HG03521 (cell line): Measurements from ENCODE around the gene ZNF391.
"Not testable (repeated sequence)": the region's sequence is repeated elsewhere in the genome, so short reads cannot be mapped to it uniquely, and the experiment has no call there.

Experiments used
- ATAC-seq: cut with Tn5 transposase; IDR thresholded peaks from one replicate; pipeline ENCODE4 v1.9.1; 2021; ENCODE audit warnings: mild to moderate bottlenecking, moderate library complexity; ENCODE audit not compliant: unreplicated experiment

ZNF391 gene

DNA sequence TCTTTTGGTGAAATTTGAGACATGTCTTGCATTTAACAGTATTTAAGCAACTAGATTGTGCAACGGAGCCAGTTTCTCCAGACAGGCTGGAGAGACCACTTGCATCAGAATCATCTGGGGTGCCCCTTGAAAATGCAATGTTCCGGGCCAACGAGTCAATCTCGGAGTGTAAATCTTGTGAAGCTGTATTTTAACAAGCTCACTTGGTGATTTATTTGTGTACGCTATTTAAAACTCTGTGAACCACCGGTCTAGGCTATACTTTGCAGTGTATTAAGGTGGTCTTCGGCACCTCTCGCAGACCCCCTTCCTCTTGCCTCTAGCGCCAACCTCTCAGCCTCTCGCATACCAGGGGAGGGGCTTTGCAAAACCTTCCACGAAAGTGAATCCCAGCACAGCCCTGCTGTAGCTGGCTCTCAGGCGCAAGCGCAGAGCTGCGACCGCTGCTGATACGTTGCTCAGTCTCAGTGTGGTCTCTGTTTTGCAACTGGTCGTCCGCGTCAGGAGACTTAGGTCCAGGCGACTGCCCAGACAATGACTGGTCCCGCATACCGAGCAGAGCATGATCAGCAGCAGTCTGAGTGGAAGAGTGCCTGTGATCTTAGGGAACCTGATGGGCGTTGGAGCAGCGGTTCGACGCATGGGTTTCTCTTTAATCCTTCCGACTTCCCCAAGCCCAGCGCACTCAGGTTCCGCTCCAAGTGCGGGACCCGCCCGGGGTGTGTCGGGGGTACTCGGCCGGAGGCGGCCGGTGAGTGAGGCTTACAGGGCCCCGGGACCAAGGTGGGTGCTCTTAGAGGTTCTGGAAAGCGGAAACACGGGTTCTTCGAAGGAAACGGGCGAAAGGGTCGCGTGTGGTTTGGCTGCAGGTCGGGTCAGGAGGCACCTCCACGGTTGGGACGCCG is at the start of gene ZNF391:
Gene ZNF391, plus strand, starts transcription at position 467 of the 905 bp plus-strand sequence. CDS start 11,612 bp downstream, outside the sequence.
- ATAC-seq = peak; percentile 87

DNA sequence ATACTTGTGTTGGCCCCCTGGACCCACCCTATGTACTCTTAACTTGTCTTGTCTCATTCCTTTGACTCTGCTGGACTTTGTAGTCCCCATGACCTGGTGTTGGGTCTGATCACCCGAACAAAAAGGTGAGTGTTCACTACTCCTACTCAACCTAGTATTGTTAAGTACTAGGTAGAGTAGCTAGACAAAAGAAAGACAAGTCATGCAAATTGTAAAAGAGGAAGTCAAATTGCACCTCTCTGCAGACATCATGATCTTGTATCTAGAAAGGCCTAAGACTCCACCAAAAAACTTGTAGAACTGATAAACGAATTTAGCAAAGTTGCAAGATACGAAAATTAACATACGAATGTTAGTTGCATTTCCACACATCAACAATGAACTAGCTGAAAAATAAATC is 35.7 kb upstream of the ZNF391 start:
- ATAC-seq = no peak

DNA sequence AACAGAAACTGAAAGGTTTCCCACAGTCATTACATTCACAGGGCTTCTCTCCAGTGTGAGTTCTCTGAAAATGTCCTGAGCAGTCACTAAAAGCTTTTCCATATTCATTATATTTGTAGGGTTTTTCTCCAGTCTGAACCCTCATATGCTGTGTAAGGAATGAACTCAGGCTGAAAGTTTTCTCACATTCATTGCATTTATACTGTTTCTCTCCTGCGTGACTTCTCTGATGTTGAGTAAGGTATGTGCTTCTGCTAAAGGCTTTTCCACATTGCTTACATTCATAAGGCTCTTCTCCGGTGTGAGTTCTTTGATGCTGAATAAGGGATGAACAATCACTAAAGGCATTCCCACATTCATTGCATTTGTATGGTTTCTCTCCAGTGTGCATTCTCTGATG is 29.8 kb upstream of the ZNF391 start:
- no peak for ATAC-seq

DNA sequence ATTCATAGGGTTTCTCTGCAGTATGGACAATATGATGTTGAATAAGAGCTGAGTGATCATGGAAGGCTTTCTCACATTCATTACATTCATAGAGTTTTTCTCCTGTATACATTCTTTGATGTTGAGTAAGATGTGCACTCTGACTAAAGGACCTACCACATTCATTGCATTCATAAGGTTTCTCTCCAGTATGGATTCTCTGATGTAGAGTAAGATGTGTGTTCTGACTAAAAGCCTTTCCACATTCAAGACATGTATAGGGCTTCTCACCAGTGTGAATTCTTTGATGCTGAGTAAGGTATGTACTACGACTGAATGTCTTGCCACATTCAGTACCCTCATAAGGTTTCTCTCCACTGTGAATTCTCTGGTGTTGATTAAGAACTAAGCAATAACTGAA is 29.3 kb upstream of the ZNF391 start:
- ATAC-seq = no peak

DNA sequence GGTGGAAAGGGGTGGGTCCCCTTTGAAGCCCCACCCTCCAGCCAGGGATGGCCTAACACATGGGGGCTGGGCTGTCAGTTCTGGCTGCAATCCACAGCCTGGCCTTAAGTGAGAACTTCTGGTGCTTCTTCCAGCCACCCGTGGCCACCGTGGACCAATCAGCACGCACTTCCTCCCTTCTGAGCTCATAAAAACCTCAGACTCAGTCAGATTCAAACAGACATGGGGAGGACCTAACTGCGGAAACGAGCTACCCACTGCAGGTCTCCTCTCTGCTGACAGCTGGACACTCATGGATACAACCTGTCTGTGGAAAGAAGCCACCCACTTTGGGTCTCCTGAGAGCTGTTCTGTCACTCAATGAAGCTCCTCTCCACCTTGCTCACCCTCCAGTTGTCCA is 20.4 kb upstream of the ZNF391 start:
- no peak for ATAC-seq

DNA sequence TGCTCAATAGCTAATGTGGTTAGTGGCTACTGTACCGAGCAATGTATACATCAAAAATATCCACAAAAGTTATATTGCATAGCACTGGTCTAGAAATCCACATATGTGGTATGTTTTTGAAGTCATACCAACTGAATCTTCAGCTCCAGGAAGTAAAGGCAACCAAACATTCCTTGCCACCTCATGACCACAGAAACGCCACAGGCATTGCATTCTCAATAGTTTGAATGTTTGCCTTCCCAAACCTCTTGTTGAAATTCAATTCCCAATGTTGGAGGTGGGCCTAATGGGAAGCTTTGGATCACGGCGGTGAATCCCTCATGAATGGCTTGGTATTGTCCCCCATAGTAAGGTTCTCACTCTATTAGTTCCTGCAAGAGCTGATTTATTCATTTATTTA is 18.2 kb upstream of the ZNF391 start:
- ATAC-seq = no peak

DNA sequence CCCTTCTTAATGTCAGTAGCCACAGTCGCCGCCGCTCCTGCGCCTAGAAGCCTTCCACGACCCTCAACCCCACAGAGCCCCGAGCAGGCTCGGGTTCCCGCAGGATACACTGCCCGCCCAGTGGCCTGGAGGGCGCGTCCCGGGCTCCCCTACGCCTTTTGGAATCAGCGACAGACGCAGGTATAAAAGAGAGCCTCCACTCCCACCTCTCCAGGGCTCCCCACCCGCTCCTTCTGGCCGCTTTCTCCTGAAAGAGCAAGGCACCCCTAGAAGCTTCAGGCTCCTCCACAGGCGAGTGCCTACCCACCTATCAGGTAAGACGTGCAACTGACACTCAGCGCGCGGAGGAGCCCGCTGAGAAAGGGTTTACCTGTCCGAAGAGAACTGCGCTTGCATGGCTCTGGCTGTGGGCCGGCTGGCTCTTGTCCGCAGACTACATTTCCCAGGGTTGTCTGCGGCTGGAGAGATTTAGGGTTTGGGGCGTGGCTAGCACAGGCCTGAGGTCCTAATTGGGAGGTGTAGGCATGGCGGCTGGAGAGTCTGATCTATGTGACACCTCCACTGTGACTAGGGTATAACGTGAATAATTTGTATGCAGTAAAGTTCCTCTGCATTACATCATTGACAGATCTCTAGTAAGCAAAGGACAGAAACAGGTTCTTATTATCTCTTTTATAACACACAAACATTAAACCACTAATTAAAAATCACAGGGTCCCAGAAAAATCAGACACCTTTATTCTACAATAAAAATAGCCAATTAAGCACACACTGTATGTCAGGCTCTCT is 13.5 kb upstream of the ZNF391 start:
- ATAC-seq = no peak

DNA sequence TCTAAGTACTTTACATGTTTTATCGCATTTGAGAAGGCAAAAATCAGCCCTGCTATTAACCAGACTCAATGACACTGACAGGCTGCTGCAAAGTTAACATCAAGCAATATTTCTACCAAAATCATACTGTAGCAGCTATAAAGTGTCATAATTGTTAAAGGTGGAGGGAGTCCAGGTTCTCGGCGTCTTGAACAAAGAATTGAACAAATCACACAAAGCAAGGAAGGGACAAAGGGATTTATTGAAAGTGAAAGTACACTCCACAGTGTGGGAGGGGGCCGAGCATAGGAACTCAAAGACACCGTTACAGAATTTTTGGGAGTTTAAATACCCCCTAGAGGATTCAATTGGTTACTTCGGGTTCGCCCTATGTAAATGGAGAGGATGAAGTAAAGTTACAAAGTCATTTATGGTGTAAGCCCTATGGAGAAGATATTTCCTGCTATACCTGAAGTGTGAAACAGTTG is 12.9 kb upstream of the ZNF391 start:
- ATAC-seq = no peak

DNA sequence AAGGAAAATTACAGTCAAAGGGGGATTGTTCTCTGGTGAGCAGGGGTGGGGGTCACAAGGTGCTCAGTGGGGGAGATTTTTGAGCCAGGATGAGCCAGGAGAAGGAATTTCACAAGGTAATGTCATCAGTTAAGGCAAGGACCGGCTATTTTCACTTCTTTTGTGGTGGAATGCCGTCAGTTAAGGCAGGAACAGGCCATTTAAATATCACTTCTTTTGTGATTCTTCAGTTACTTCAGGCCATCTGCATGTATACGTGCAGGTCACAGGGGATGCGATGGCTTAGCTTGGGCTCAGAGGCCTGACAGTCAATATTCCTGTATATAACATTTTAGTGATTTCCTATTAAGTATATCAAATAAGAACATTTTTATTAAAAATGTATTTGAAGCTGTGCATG is 10.2 kb upstream of the ZNF391 start:
- ATAC-seq = not testable (repeated sequence)

DNA sequence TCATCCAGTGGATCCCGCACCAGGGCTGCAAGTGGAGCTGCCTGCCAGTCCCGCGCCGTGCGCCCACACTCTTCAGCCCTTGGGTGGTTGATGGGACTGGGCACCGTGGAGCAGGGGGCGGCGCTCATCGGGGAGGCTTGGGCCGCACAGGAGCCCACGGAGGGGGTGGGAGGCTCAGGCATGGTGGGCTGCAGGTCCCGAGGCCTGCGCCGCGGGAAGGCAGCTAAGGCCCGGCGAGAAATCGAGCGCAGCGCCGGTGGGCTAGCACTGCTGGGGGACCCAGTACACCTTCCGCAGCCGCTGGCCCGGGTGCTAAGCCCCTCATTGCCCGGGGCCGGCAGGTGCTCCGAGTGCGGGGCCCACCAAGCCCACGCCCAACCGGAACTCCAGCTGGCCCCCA is 7.6 kb upstream of the ZNF391 start:
- not testable (repeated sequence) for ATAC-seq

DNA sequence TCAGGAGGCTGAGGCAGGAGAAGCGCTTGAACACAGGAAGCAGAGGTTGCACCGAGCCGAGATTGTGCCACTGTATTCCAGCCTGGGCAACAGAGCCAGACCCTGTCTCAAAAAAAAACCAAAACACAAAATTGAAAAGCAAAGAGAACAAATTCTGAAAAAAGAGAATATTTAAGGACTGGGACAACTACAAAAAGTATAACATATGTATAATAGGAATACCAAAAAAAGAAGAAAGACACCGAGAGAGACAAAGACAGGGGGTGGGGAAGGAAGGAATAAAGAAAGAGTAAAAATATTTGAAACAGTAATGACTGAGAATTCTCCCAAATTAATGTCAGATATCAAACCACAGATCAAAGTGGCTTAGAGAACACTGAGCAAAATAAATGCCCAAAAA is 5.5 kb upstream of the ZNF391 start:
- no peak for ATAC-seq

DNA sequence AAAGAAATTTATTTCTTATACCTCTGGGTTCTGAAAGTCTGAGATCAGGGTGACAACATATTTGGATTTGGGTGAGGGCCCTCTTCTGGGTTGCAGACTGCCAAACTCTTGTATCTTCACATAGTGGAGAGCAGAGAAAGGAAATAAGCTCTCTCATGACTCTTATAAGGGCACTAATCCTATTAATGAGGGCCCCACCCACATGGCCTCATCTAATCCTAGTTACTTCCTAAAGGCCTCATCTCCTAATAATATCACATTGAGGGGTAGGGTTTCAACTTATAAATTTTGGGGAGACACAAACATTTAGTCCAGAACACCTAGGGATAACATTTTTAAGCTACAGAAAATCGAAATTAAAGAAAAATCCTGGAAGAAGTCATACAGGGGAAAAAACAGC is 5.1 kb upstream of the ZNF391 start:
- no peak for ATAC-seq

DNA sequence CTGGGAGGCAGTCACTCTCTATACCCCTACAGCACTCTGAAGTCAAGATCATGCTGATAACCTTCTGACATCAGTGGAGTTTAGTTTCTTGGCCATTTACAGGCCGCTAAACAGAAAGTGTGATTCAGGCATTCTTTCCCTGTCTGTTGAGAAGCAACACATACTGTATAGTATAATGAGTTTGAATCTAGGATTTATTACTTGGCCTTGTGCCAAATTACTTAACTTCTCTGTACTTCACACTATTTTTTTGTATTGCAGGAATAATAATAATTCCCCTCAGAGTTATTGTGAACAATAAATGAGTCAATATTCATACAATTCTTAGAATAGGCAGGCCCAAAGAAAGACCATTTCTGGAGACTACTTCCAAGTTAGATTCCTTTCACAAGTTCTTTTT is 4.1 kb downstream of the ZNF391 start:
- no peak for ATAC-seq

DNA sequence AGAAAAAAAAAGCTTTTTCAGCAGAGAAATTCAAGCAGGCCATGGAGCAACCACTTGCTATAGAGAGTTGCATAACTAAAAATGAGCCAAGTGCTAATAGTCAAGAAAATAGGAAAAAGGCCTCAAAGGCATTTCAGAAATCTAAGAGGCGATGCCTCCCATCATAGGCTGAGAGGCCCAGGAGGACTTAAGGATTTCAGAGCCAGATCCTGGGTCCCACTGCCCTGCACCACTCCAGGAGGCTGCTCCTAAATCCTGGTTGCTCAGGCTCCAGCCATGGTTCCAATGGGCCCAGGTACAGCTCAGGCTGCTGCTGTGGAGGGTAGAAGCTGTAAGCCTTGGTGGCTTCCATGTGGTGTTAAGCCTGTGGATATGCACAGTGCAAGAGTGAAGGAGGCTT is 5.5 kb downstream of the ZNF391 start:
- no peak for ATAC-seq

DNA sequence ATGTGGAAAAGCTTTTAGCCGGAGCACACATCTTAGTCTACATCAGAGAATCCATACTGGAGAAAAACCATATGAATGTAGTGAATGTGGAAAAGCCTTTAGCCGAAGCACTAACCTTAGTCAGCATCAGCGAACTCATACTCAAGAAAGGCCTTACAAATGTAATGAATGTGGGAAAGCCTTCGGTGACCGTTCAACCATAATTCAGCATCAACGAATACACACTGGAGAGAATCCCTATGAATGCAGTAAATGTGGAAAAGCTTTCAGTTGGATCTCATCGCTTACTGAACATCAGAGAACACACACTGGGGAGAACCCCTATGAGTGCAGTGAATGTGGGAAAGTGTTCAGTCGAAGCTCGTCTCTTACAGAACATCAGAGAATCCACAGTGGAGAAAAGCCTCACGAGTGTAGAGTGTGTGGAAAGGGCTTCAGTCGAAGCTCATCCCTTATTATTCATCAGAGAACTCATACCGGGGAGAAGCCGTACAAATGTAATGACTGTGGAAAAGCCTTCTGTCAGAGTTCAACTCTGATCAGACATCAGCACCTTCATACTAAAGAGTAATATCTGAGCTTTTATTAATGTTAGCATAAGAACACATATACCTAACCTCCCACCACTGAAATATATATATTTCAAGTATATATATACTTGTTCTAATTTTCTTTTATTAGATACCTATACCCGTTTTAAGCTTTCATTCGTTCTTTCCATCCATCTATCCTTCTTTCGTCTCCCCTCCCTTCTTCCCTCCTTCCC is 12.5 kb downstream of the ZNF391 start:
- no peak for ATAC-seq

DNA sequence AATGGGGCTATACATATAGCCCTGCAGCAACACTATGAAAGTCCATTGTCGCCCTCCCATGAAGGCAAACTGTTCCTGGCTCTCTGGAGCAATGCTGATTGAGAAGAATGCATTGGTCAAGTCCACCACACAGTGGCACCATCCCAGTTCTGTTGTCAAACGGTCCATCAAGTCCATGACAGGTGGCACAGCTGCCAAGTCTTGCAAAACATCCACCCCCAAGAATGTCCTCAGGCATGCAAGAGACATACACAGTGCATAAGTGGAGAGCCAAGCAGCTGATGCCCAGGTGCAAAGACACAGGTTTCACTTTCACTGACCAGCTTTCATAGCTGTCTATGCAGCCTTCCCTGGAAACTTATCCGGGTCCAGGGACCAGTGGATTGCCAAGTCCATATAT is 17.5 kb downstream of the ZNF391 start:
- ATAC-seq = no peak

DNA sequence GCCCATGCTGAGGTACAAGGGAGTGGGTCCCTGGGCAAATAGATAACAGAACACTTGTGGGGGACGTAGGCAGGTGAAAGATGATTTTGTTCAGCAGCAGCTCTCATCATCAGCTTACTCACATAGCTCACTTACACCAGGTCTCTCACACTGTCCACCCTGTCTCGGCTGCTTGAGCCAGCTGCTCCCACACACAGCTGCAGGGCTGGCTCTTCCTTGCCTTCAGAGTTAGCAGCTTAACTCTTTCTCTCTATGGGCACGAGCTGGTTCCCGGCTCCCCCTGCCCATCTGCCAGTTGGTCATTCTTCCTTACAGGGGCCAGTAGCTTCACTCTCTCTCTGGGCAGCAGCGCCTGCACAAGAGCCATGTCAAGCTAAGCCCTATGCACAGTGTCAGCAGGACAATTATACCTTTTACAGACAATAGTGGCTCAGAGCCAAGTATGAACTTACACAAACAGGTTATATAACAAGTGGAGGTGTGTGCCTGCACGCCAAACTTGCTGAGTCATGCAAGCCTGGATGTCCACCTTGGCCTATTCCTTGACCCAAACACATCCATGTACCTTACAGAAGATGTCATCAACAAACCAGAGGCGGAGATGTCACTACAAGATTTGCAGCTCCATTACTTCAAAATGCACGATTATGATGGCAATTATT is 18.7 kb downstream of the ZNF391 start:
- ATAC-seq = no peak

DNA sequence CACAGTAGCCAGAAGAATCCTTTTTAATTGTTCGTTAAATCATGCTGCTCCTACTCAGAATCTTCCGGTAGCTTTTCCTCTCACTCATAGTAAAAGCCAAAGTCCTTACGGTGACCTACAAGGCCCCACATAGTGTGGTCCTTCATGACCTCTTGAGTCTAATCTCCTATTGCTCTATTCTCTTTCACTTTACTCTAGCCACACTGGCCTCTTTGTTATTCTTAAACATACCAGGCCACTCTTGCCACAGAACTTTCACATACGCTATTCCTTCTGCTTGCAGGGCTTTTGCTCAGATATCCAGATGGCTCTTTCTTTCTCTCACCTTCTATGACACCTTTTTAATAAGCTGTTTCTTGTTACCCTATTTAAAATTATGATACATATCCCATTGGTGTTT is 25.7 kb downstream of the ZNF391 start:
- no peak for ATAC-seq

DNA sequence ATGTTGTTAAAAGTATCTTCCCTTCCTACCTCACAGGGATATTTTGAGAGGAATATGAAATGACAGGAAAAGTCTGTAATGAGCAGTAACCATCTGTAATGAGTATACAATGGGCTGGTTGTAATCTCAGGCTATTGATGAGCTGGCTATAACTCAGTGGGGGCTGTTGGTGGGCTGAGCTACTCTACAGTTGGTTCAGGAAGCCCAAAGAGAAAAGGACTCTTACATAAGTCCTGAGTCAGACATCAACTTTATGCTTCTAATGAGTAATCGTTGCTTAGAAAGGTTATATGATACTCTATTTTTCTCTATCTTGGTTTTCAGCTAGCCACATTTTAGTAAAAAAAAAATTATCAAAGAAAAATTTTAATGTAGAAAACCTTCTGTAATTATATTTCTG is 26.4 kb downstream of the ZNF391 start:
- no peak for ATAC-seq

DNA sequence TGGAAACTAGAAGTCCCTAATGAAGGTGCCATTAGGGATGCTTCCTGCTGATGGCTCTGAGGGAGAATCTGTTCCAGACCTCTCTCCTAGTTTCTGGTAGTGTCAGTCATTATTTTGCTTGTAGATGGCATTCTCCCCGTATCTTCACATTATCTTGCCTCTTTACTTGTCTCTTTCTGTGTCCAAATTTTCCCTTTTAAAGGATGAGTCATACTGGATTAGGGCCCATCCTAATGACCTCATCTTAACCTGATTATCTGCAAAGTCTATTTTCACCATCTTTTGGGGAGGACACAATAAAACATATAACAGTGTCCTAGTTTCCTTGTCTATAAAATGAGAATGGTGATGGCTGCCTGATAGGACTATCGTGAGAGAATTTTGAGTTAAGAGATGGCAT is 27.3 kb downstream of the ZNF391 start:
- no peak for ATAC-seq

DNA sequence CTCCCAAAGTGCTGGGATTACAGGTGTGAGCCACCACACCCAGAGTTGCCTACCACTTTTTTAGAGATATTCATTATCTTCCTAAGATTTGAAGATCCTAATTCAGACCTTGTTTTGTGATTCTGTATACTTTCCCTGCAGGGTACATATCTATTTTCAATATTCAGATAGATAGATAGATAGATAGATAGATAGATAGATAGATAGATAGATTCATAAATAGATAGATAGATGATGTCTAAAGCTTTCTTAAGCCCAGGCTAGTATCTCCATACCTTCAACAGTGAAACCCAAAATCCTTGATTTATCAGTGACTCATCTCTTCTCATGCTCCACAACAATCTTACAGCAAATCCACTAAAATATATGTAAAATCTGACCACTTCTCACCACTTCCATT is 30.8 kb downstream of the ZNF391 start:
- ATAC-seq = no peak
